GM10266 (cell line): ENCODE data around the gene PPCDC.

Source experiments
- DNase-seq: peaks from one replicate; pipeline ENCODE4 v3.0.0; 2012; ENCODE audit errors: extremely low spot score
- CTCF ChIP-seq: IDR thresholded peaks from 2 replicates; pipeline ENCODE4 v1.5.1; 2012; ENCODE audit warnings: mild to moderate bottlenecking, low read depth; ENCODE audit not compliant: control insufficient read depth, insufficient read depth; ENCODE audit errors: missing control alignments

PPCDC gene

GRCh38 chr15:75042730-75043508, 19.5 kb downstream of the PPCDC start:
- DNase-seq = peak; percentile 81
- TF ChIP-seq CTCF = peak; percentile 85

- DNase-seq = peak; percentile 53
- peak; percentile 52 for TF ChIP-seq CTCF
These were observed 20.3 kb downstream of the PPCDC start for GRCh38 chr15:75043509-75044257.

GRCh38 chr15:75044258-75044878, 21.0 kb downstream of the PPCDC start:
- TF ChIP-seq CTCF = no peak
- no peak for DNase-seq

GRCh38 chr15:75045332-75046015, 22.1 kb downstream of the PPCDC start:
- DNase-seq = peak; percentile 27
- no peak for TF ChIP-seq CTCF

GRCh38 chr15:75048394-75048793, 25.0 kb downstream of the PPCDC start:
- DNase-seq = no peak
- TF ChIP-seq CTCF = no peak

GRCh38 chr15:75049392-75049791, 26.0 kb downstream of the PPCDC start:
- TF ChIP-seq CTCF = no peak
- no peak for DNase-seq
